H9 (cell line): ENCODE results near the gene SLC25A19. TPM values are rescaled to one million over a fixed set of nuclear protein-coding genes. Genes with fewer than 3 reads are reported as not detected.

ENCODE experiments used
- DNase-seq: peaks from one replicate; pipeline ENCODE4 v3.0.0-alpha.2; 2017
- H2AFZ ChIP-seq: one replicate; pipeline ENCODE4 v1.6.1; 2013; ENCODE audit warnings: mild to moderate bottlenecking, low read length, control low read depth, moderate library complexity
- H2AK5ac ChIP-seq: 2 replicates; pipeline ENCODE4 v1.6.1; 2013; ENCODE audit warnings: low read length, control low read depth, mixed read lengths; ENCODE audit not compliant: insufficient read length
- H2BK120ac ChIP-seq: one replicate; pipeline ENCODE4 v1.6.1; 2013; ENCODE audit warnings: low read depth, mild to moderate bottlenecking, low read length, control low read depth, inconsistent platforms; ENCODE audit not compliant: poor library complexity, severe bottlenecking
- H2BK12ac ChIP-seq: 2 replicates; pipeline ENCODE4 v1.6.1; 2013; ENCODE audit warnings: low read length, control low read depth, mixed read lengths, low read depth; ENCODE audit not compliant: insufficient read length
- H2BK15ac ChIP-seq: 2 replicates; pipeline ENCODE4 v1.6.1; 2013; ENCODE audit warnings: low read depth, low read length, control low read depth
- H2BK20ac ChIP-seq: one replicate; pipeline ENCODE4 v1.6.1; 2013; ENCODE audit warnings: low read depth, mild to moderate bottlenecking, low read length, control low read depth, inconsistent platforms; ENCODE audit not compliant: poor library complexity, severe bottlenecking
- H2BK5ac ChIP-seq: 2 replicates; pipeline ENCODE4 v1.6.1; 2013; ENCODE audit warnings: low read length, control low read depth, mixed read lengths; ENCODE audit not compliant: insufficient read length
- H3K14ac ChIP-seq: 2 replicates; pipeline ENCODE4 v1.6.1; 2013; ENCODE audit warnings: low read length, control low read depth; ENCODE audit not compliant: insufficient read depth
- H3K18ac ChIP-seq: 2 replicates; pipeline ENCODE4 v1.6.1; 2013; ENCODE audit warnings: low read depth, mild to moderate bottlenecking, mixed read lengths, low read length, control low read depth; ENCODE audit not compliant: insufficient read length
- H3K23ac ChIP-seq: 2 replicates; pipeline ENCODE4 v1.6.1; 2013; ENCODE audit warnings: low read length, control low read depth, mixed read lengths, low read depth; ENCODE audit not compliant: insufficient read length
- H3K23me2 ChIP-seq: 2 replicates; pipeline ENCODE4 v1.6.1; 2013; ENCODE audit warnings: low read depth, mild to moderate bottlenecking, mixed read lengths, low read length, control low read depth; ENCODE audit not compliant: insufficient read length, poor library complexity, severe bottlenecking
- H3K27ac ChIP-seq: 2 replicates; pipeline ENCODE4 v1.5.1; 2013; ENCODE audit warnings: low read length, control low read depth, mixed read lengths, low read depth; ENCODE audit not compliant: insufficient read length
- H3K27me3 ChIP-seq: 2 replicates; pipeline ENCODE4 v1.6.1; 2013; ENCODE audit warnings: low read length, control low read depth, inconsistent platforms; ENCODE audit not compliant: insufficient read depth
- H3K4ac ChIP-seq: 2 replicates; pipeline ENCODE4 v1.6.1; 2013; ENCODE audit warnings: low read depth, mild to moderate bottlenecking, control low read depth, inconsistent platforms, low read length, moderate library complexity
- H3K4me1 ChIP-seq: 2 replicates; pipeline ENCODE4 v1.6.1; 2013; ENCODE audit warnings: low read length, control low read depth, inconsistent platforms; ENCODE audit not compliant: insufficient read depth
- H3K4me2 ChIP-seq: 2 replicates; pipeline ENCODE4 v1.6.1; 2013; ENCODE audit warnings: low read length, control low read depth, mixed read lengths; ENCODE audit not compliant: insufficient read length, insufficient read depth
- H3K56ac ChIP-seq: 2 replicates; pipeline ENCODE4 v1.6.1; 2013; ENCODE audit warnings: low read depth, mild to moderate bottlenecking, mixed read lengths, low read length, control low read depth; ENCODE audit not compliant: insufficient read length
- H3K79me1 ChIP-seq: 2 replicates; pipeline ENCODE4 v1.6.1; 2013; ENCODE audit warnings: low read depth, mild to moderate bottlenecking, moderate library complexity, low read length, control low read depth, inconsistent platforms; ENCODE audit not compliant: insufficient read depth, poor library complexity, severe bottlenecking
- H3K79me2 ChIP-seq: 2 replicates; pipeline ENCODE4 v1.6.1; 2013; ENCODE audit warnings: low read length, control low read depth, inconsistent platforms; ENCODE audit not compliant: insufficient read depth
- H3K9ac ChIP-seq: 2 replicates; pipeline ENCODE4 v1.6.1; 2013; ENCODE audit warnings: low read length, control low read depth, mixed read lengths; ENCODE audit not compliant: insufficient read length; ENCODE audit errors: extremely low read depth
- H3K9me3 ChIP-seq: one replicate; pipeline ENCODE4 v1.6.1; 2013; ENCODE audit warnings: low read depth, low read length, inconsistent platforms; ENCODE audit not compliant: control insufficient read depth
- H3T11ph ChIP-seq: one replicate; pipeline ENCODE4 v1.6.1; 2013; ENCODE audit warnings: mild to moderate bottlenecking, low read length, control low read depth, inconsistent platforms
- H4K20me1 ChIP-seq: one replicate; pipeline ENCODE4 v1.6.1; 2013; ENCODE audit not compliant: control insufficient read depth, insufficient read length, insufficient read depth
- H4K5ac ChIP-seq: 2 replicates; pipeline ENCODE4 v1.6.1; 2013; ENCODE audit warnings: low read depth, mild to moderate bottlenecking, mixed read lengths, low read length, control low read depth; ENCODE audit not compliant: insufficient read length
- H4K8ac ChIP-seq: replicated peaks from 2 replicates; pipeline ENCODE4 v1.6.1; 2013; ENCODE audit warnings: low read length, control low read depth, mixed read lengths, low read depth; ENCODE audit not compliant: insufficient read length
- H4K91ac ChIP-seq: 2 replicates; pipeline ENCODE4 v1.6.1; 2013; ENCODE audit warnings: low read depth, mild to moderate bottlenecking, moderate library complexity, mixed read lengths, low read length, control low read depth; ENCODE audit not compliant: insufficient read length
- H3K27ac Mint-ChIP-seq, 3 experiments: 2 replicates in 2 of 3; 3 replicates in 1 of 3; pipeline ENCODE4 v1.8.0; 2020 to 2021; ENCODE audit warnings: mixed read lengths in 3 of 3, mild to moderate bottlenecking in 1 of 3, moderate library complexity in 1 of 3
- H3K27me3 Mint-ChIP-seq: 2 replicates; pipeline ENCODE4 v1.8.0; 2021; ENCODE audit warnings: low read depth, mild to moderate bottlenecking, moderate library complexity, mixed read lengths
- H3K36me3 Mint-ChIP-seq, 3 experiments: 2 replicates in 2 of 3; 3 replicates in 1 of 3; pipeline ENCODE4 v1.8.0; 2020 to 2021; ENCODE audit warnings: low read depth in 3 of 3, mixed read lengths in 3 of 3; ENCODE audit not compliant: insufficient read depth in 1 of 3
- H3K4me1 Mint-ChIP-seq, 2 experiments: 2 replicates each; pipeline ENCODE4 v1.8.0; 2020; ENCODE audit warnings: mixed read lengths in 2 of 2
- H3K4me3 Mint-ChIP-seq, 2 experiments: 2 replicates in 1 of 2; 3 replicates in 1 of 2; pipeline ENCODE4 v1.8.0; 2020 to 2021; ENCODE audit warnings: mild to moderate bottlenecking in 2 of 2, mixed read lengths in 2 of 2, moderate library complexity in 1 of 2
- H3K9me3 Mint-ChIP-seq, 2 experiments: 2 replicates in 1 of 2; 3 replicates in 1 of 2; pipeline ENCODE4 v1.8.0; 2020; ENCODE audit warnings: mild to moderate bottlenecking in 2 of 2, mixed read lengths in 2 of 2, moderate library complexity in 1 of 2
- CTCF ChIP-seq: fragments of 200-600 bp; sonication (generic); conservative IDR thresholded peaks from 3 replicates; pipeline ENCODE4 v1.8.0; 2021; ENCODE audit warnings: antibody characterized with exemption, mild to moderate bottlenecking
- WGBS: extraction: QIAGEN DNeasy Blood & Tissue Kit; methylation state at CpG from one replicate; pipeline ENCODE4 v1.1.7; 2013; ENCODE audit warnings: missing lambda C conversion rate, low lambda C conversion rate, mixed read lengths; ENCODE audit not compliant: insufficient read length; ENCODE audit errors: extremely low coverage; 5-methylcytosine and 5-hydroxymethylcytosine counted together
- total RNA-seq: library from RNA; stranded (reverse); gene quantifications from 2 replicates; pipeline ENCODE4 v1.2.1, GENCODE V29; 2021

SLC25A19 gene
- total RNA-seq, 1 experiment from 2014 or later, result 24.2 TPM

- no peak overlapping the region for H4K5ac ChIP-seq
- no peak overlapping the region for H3K4me2 ChIP-seq
- H3K18ac ChIP-seq, result no peak overlapping the region
- no peaks in the 10 kb centered on the region for H3K27me3 ChIP-seq
- H3K79me2 ChIP-seq, result peaks cover 2% of the 10 kb centered on the region; the same call in 1 of the 2 replicates
- no peak overlapping the region for H4K91ac ChIP-seq
- no peaks in the 10 kb centered on the region for H3K4me1 ChIP-seq
- no peak overlapping the region for H2BK12ac ChIP-seq
- peaks cover 3% of the 10 kb centered on the region for H3K79me1 ChIP-seq
- H4K8ac ChIP-seq, result no peak overlapping the region
- H3K23me2 ChIP-seq, result no peaks in the 10 kb centered on the region
- H2BK120ac ChIP-seq, result no peak overlapping the region
- H3K4me1 Mint-ChIP-seq, result peaks cover 43 to 45% of the 10 kb centered on the region in 2 experiments
- no peak overlapping the region for H2BK15ac ChIP-seq
- H2AFZ ChIP-seq, result no peak overlapping the region
- no peak overlapping the region for H2BK5ac ChIP-seq
- H4K20me1 ChIP-seq, result no peaks in the 10 kb centered on the region
- H3K9me3 Mint-ChIP-seq, result 0 out of 5 replicates have a peak, but pooled peaks cover 0 to 2% of the 10 kb centered on the region in 2 experiments
- no peaks in the 10 kb centered on the region for H3K27me3 Mint-ChIP-seq
- H3K56ac ChIP-seq, result no peak overlapping the region
- H3K4ac ChIP-seq, result no peak overlapping the region
- H3K27ac Mint-ChIP-seq, result peak overlapping the region in 2 of 3 experiments; percentile 55 to 71; a peak in 3 of 7 replicates
- no peak overlapping the region for H2AK5ac ChIP-seq
- no peak overlapping the region for H3K4me3 Mint-ChIP-seq
- no peak overlapping the region for H2BK20ac ChIP-seq
- no peak overlapping the region for H3K14ac ChIP-seq
- no peak overlapping the region for H3K27ac ChIP-seq
- no peak overlapping the region for H3K9ac ChIP-seq
- TF ChIP-seq CTCF, result no peak
- WGBS, result no CpG with 5 or more reads among the region's 4 CpGs
- H3K36me3 Mint-ChIP-seq, result peaks cover 7 to 31% (median 21%) of the 10 kb centered on the region in 3 experiments; a peak in 6 of 7 replicates
- H3K23ac ChIP-seq, result no peak overlapping the region
- H3K9me3 ChIP-seq, result no peaks in the 10 kb centered on the region
- H3T11ph ChIP-seq, result no peak overlapping the region
- DNase-seq, result no peak
Observed at GRCh38 chr17:75249564-75249963, 39.7 kb downstream of the SLC25A19 start.
